NOMO-1 treated with dmso at 0.1 percent for 144 hours (cell line): ENCODE results near the gene DDX31.

ENCODE experiments used
- DNase-seq: peaks from one replicate; lab custom pipeline; 2025; ENCODE audit not compliant: unreplicated experiment; lab: John Stamatoyannopoulos, UW

Gene DDX31

GRCh38 chr9:132548751-132549640 lies 120.8 kb downstream of the DDX31 start:
- DNase-seq, result no peak

GRCh38 chr9:132547976-132548730 lies 121.6 kb downstream of the DDX31 start:
- DNase-seq, result no peak

GRCh38 chr9:132547436-132547835 lies 122.3 kb downstream of the DDX31 start:
- no peak for DNase-seq

- DNase-seq, result no peak
Measured at GRCh38 chr9:132547052-132547431, 122.7 kb downstream of the DDX31 start.

- no peak for DNase-seq
Measured at GRCh38 chr9:132546148-132547051, 123.4 kb downstream of the DDX31 start.

GRCh38 chr9:132545578-132545977 lies 124.2 kb downstream of the DDX31 start:
- DNase-seq, result no peak

- DNase-seq, result no peak
Measured at GRCh38 chr9:132543960-132544359, 125.8 kb downstream of the DDX31 start.

- no peak for DNase-seq
Measured at GRCh38 chr9:132543251-132543650, 126.5 kb downstream of the DDX31 start.
